Measurements from ENCODE around the gene ZNF45.

DNA sequence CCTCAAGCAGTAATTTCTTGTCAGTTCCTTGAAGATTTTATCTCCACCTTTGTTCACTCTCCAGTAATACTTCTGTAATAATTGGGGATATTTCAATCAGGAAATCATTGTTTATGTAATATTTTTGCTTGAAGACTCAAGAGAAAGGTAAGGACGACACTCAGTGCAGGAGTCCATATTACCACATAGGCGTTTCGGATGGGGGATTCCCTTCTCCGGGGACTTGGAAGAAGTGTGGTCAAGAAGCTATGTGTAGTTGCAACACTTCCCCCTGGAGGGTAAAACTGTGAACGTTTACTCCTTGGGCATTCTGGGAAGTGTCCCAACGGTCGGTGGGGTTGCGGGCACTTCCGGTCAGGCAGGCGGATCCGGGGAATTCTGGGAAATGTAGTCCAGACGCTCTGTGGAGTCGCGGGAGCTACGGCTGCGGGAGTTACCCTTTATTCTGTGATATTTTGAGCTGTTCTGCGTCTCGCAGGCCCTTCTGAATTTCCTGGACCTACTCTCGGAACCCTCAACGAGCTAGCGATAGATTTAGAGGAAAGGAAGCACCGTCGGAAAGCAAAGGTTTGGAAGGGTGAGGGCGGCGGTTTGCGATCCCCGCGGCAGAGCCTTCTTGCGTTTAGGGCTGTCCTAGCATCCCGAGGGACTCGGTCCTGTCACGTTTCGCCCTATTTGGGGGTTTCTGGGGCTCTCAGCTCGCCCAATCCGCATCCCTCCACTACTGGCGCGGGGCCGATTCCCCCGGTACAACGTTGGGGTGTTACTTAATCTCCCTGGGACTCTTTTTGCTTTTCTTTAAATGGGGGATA lies 16.0 kb upstream of the ZNF45 start, which contains the start of gene ZNF221:
- TF ChIP-seq POLR2A (IDR thresholded peaks at IDR 0.05; ENCODE audit: low read depth, low read length): 0 out of 2 replicates have a peak, but pooled peaks have one; percentile 17
- TF ChIP-seq TAF1 (IDR thresholded peaks at IDR 0.05; ENCODE audit: low read depth, low read length): peak; percentile 58; the same call in 1 of the 2 replicates
- no peak for TF ChIP-seq PAX5 (IDR thresholded peaks at IDR 0.05; ENCODE audit: insufficient read depth, low read length, severe bottlenecking)
- no peak for TF ChIP-seq POLR2AphosphoS5 (IDR thresholded peaks at IDR 0.05; ENCODE audit: low read depth, low read length)
